Astrocyte (in vitro differentiated cells and primary cell): ENCODE data around the gene CDK14.

ENCODE experiments used
- EZH2 ChIP-seq: IDR thresholded peaks from 2 replicates; pipeline ENCODE4 v1.6.1; 2012; ENCODE audit warnings: mild to moderate bottlenecking, low read length, inconsistent platforms; ENCODE audit not compliant: insufficient read depth
- TF ChIP-seq, protein P1 (sequence below): IDR thresholded peaks from 2 replicates; pipeline ENCODE4 v1.5.1; 2011; ENCODE audit warnings: low read depth, mild to moderate bottlenecking, inconsistent platforms, low read length, moderate library complexity; ENCODE audit not compliant: insufficient read depth

DNA sequence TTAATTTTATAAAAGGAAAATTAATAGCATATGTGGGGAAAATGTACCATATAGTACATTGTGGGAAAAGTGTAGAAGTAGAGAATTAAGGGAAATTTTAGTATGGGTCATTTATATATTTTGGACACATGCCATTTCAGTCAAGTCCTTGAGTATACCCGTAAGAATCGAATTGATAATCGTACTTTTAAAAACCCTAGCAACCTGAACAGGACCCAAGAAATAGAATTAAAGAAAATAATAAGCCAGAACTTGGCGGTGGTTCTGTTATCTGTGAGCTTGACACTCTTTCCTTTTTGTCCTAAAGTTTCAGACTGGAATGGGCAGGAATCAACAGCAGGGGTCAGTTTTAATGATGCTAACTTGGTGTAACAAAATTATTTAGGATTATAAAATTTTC is 221.0 kb downstream of the CDK14 start:
- TF ChIP-seq EZH2: no peak
- TF ChIP-seq, protein P1, sequence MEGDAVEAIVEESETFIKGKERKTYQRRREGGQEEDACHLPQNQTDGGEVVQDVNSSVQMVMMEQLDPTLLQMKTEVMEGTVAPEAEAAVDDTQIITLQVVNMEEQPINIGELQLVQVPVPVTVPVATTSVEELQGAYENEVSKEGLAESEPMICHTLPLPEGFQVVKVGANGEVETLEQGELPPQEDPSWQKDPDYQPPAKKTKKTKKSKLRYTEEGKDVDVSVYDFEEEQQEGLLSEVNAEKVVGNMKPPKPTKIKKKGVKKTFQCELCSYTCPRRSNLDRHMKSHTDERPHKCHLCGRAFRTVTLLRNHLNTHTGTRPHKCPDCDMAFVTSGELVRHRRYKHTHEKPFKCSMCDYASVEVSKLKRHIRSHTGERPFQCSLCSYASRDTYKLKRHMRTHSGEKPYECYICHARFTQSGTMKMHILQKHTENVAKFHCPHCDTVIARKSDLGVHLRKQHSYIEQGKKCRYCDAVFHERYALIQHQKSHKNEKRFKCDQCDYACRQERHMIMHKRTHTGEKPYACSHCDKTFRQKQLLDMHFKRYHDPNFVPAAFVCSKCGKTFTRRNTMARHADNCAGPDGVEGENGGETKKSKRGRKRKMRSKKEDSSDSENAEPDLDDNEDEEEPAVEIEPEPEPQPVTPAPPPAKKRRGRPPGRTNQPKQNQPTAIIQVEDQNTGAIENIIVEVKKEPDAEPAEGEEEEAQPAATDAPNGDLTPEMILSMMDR: no peak
